ENCODE measurements around the gene LYPD4.

The LYPD4 gene

DNA sequence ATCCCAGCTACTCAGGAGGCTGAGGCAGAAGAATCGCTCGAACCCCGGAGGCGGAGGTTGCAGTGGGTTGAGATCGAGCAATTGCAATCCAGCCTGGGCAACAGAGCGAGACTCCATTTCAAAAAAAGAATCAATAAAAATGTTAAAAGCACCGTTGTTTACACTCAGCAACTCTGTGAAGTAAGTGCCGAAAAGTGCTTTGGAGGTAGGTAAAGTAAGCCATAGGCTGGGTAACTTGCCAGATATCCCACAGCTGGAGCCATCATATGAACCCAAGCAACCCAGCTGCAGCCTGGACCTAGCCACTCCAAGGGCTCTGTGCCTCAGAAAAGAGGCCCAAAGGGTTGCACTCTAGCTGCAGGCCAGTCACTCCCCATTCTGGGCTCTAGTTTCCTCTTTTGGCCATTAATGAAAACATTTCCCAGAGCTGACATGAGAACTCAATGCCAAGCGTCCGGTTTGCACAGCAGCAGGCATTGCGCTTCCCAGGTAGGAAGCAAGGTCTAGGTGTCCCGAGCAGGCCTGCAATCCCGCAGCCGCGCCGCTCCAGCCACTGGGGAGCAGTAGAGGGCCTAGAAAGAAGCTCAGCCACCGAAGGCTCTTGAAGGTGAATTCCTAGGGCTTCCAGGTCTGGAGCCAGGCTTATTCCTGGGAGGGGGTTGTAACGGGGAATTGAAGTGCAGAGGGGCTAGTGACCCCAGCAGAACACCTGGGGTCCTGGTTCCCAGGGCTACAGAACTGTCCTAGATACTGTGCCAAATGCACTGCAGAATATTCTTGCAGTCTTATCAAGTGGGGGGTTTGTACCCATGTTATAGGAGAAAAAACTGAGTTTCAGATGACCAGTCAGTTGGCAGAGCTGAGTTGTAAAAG, 28.5 kb upstream of the LYPD4 start:
- DNase-seq (ENCODE audit: low read depth in 2 of 2) = no peak

DNA sequence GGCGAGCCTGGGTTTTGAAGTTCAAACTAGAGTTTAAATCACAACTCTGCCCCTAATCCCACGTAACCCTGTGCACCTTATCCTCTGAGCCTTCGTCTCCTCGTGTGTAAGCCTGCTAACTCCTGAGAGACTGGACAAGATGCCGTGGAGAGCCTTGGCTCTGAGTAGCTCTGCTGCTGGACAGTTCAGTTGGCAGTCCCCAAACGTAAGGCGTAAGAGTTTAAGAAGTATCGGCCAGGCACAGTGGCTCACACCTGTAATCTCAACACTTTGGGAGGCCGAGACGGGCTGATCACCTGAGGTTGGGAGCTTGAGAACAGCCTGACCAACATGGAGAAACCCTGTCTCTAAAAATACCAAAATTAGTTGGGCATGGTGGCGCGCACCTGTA, 27.9 kb upstream of the LYPD4 start:
- no peak for DNase-seq (ENCODE audit: low read depth in 2 of 2)

DNA sequence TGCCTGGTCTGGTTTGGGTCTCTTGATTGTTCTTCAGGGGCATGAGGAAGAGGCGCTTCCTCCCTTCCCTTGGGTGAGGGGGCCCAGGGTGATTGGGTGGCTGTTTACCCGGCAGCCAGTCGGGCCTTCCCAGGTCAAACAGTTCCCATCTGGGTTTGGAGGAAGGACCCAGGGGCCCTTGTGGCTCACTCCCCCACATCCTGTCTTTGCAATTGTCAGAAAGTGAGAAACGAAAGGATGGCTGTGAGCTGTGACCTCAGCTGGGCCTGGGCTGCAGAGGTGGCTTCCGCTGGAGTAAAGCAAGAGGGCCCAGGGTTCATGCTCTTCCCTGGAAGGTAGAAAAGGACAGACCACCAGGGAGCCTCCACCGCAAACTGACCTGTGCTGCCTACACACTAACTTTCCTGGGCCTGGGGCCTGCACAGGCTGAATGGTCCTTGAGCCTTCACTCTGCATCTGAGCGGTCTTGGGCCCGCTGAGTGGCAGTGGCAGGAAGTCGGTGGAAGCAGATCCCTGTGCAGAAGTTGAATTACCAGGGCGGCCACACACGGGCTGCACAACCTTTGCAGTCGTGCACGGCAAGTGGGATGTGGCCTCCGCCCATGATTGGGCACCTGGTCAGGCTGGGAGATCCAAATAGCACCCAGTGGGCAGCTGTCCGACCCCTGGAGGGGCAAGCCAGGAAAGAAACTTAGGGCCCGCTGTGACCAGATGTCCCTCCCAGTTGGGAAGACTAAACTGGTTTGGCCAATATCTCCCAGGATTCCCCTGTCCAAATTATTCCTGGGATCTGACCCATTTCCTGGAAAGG, 27.3 kb upstream of the LYPD4 start:
- peak in 1 of 2 experiments; percentile 63 for DNase-seq (ENCODE audit: low read depth in 2 of 2)

DNA sequence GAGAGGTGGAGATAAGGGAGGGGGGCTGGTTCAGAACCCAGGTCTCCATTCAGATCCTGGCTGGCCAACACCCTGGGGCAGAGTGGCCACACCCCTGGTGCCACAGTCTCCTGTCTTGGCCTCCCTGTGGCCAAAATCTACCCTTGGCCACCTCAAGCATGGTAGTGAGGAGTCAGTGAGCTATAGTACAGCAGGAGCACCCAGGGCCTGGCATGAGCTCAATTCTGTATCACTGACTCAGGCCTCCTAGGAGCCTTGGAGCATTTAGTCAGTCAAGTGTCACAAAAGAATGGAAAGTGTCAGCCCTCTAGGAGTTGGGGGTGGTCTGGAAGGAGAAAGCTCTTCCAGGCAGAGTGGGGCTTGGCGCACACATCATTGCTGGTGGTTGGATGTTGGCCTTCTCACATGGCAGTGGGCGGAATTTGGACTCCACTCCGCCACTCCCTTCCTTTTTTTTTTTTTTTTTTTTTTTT, 26.0 kb upstream of the LYPD4 start:
- DNase-seq (ENCODE audit: low read depth in 2 of 2) = no peak

DNA sequence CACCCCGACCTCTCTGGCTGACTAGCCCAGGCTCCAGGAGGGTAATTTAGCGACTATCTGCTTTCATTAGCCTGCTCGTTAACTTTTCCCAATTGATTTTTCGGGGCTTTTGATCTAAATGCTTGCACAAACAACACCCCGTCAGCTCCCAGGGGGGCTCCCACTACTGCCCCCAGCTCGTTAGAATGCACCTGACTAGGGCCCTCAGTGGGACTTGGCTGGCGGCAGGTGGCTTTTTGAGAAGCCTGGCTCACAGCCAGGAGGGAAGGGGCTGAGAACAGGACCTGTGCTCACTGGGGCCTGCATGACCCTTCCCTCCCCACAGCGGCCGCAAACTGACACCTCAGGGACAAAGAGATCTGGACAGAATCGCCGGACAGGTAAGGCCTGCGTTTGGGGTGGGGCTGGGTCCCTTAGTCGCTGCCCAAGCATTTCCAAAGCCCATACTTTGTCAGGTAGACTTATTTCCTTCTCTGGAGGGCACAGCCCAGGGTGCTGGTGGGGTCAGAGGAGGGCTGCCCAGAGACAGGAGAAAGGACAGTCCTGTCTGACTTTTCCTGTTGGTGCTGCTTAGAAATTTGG, 25.0 kb upstream of the LYPD4 start:
- DNase-seq (ENCODE audit: low read depth in 2 of 2) = no peak

DNA sequence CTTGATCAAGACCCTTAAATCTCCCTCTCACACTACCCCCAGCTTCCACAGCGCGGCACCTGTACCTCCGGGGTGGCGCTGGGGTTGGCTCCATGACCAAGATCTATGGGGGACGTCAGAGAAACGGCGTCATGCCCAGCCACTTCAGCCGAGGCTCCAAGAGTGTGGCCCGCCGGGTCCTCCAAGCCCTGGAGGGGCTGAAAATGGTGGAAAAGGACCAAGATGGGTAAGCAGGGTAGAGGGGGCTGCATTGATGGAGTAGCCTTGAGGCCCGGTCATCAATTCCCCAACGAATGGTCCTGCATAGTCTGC, 24.5 kb upstream of the LYPD4 start:
- DNase-seq (ENCODE audit: low read depth in 2 of 2) = no peak

DNA sequence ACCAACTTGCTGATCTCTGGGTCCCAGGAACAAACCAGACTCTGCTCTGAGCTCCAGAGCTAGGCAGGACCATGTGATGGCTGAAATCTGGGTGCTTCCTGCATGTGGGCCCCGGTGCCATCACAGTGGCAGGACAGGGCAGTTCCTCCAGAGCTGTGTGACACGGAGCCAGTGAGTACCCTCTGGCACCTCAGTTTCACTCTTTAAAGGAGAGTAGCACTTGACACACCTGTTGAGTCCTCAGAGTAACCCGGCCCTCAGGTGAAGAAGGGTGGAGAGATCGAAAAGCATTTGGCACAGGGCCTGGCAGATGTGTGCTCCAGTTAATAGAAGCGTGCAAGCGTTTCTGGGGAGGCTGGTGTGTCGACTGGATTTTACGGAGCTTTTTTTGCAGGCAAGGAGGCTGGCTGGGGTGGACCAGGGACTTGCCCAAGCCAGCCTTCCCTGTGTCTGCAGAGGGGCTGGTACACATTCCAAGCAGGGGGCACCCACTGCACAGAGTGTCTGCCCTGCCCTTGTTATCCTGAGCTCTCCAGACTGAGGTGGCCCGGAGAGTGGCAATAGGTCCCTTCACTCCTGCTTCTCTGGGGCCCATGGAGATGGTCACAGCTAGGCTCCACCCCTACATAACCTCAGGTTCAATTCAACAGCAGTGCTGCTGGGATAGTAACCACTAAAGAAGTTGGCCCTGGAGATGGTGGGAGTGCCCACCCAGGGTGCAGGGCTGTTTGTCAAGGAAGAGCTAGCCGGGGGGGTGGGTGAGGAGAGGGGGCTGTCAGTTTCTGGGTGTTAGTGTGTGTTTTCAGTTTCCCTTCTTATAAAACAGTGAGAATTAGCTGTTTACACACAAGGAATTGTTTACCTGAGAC, 23.9 kb upstream of the LYPD4 start:
- DNase-seq (ENCODE audit: low read depth in 2 of 2) = no peak

DNA sequence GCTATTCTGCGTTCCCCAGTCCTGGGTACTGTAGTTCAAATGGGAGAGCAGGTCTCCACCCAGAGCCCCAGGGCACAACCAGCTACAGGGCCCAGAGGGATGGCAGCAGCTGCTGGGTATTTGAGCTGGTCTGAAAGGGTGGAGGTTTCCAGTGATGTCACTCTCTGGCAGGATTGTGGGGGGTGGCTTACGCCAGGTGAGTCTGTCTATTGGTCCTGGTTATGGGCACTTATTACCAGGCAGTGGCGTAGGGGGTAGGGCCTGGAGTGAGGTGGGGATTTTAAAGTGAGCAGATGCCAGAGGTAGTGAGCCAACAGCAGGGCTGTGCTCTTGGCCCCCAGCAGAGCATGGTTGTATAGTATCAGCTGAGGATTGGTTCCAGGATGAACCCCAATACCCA, 21.8 kb upstream of the LYPD4 start:
- no peak for DNase-seq (ENCODE audit: low read depth in 2 of 2)

DNA sequence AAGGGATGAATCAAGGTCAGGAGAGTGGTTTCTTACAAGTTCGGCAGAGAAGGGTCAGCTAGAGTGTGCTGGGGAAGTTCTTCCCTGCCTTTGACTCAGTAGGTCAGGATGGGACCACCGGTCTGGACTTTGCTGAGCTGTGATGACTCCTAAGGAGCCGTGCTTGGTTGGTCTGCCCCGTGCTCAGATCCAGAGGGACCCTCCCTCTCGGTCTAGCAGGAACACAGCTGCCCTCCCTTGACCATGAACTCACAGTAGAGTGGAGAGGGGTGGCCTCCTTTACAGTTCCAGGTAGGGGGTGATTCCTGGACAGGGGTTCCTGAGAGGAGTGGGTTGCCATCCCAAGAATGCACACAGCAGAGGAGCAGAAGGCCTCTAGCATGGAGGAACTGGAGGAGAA, 19.9 kb upstream of the LYPD4 start:
- no peak for DNase-seq (ENCODE audit: low read depth in 2 of 2)

DNA sequence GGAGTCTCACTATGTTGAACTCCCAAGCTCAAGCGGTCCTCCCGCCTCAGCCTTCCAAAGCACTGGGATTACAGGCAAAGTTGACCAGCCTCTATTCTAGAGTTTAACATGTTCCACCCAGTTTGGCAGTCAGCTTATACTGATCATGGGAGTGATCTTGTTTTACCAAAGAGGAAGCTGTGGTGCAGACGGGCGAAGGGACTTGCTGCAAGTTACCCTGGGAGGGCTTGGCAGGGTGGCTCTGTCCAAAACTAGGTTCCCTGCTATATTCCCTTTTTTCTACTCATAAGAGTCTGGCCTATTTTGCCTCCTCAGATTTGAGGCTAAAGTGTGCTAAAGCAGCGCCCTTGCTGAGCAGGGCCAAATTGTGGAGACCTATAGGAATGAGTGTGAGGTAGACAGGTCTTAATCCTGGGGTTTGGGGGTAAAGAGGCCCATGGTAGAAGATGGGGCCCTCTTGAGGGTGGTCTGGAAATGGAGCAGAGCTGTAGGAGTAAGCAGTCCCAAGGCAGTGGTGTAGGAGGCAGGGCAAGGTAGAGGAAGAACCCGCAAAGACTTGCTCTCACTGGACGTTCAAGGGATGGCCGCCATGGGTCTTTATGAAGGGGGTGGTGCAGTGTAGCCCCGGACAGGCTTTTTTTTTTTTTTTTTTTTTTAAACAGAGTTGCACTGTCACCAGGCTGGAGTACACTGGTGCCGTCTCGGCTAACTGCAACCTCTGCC, 18.9 kb upstream of the LYPD4 start:
- no peak for DNase-seq (ENCODE audit: low read depth in 2 of 2)

DNA sequence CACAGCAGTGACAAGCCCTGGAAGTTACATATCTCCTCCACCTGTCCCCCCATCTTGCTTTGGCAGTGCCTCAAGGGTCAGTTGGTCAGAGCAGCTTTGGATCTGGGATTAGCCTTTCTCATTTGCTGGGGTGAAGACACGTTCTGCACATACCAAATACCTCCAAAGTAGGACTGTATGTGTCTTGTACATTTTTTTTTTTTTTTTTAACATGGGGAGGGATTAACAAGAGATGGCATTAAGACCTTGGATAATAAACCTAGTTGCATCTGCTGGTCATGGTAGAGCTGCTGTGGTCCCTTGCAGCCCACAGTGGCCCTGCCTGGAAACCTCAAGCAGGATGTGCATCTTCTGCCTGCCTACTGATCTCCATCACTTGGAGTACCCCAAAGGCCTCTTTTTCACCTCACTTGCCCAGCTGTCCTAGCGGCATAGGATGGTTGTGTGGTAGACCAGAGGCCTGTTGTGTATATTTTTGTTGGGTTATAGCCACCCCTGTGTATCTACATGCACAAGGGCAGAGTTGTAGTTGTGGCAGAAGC, 18.0 kb upstream of the LYPD4 start:
- DNase-seq (ENCODE audit: low read depth in 2 of 2) = no peak

DNA sequence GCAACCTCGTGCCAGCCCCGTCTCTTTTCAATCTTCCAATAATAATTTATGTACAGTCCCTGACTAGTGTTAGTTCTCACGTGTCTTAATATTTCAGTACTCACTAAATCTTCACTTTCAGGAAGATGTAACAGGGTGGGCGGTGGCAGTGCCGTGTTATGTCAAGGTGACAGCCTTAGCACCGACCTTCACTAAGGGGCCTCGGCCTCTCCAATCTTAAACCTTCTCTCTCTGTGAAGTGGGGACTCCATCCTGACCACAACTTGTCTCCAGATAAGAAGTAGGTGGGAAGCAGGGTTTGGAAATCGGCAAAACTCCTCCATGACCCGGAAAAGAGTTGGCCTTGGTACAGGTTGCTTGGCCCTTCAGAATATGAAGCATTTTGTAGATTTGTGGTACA, 17.4 kb upstream of the LYPD4 start:
- DNase-seq (ENCODE audit: low read depth in 2 of 2) = no peak

DNA sequence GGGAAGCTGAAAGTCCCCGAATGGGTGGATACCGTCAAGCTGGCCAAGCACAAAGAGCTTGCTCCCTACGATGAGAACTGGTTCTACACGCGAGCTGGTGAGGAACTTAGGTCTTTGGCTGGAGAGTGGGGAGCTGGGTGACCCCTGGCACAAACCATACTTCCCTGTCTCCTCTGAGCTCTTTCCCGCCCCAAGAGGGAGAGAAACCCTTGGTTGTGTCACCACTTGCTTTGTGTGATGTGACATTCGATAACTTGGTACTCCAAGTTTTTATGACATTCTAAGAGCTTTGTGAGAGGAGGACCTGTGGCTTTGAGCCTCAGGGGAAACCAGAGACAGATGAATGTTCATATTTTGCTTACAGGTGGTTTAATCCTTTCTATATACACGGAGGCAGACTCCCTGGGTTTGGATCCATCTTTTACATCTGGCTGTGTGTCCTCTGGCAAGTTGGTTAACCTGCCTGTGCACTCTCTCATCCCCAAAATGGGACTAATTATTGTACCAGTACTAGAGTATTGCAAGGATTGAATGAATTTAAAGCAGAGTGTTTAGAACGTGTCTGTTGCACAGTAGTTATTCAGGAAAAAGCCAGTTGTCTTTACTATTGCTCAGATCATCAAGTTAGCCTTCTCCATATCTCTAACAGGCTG, 16.8 kb upstream of the LYPD4 start:
- no peak for DNase-seq (ENCODE audit: low read depth in 2 of 2)

DNA sequence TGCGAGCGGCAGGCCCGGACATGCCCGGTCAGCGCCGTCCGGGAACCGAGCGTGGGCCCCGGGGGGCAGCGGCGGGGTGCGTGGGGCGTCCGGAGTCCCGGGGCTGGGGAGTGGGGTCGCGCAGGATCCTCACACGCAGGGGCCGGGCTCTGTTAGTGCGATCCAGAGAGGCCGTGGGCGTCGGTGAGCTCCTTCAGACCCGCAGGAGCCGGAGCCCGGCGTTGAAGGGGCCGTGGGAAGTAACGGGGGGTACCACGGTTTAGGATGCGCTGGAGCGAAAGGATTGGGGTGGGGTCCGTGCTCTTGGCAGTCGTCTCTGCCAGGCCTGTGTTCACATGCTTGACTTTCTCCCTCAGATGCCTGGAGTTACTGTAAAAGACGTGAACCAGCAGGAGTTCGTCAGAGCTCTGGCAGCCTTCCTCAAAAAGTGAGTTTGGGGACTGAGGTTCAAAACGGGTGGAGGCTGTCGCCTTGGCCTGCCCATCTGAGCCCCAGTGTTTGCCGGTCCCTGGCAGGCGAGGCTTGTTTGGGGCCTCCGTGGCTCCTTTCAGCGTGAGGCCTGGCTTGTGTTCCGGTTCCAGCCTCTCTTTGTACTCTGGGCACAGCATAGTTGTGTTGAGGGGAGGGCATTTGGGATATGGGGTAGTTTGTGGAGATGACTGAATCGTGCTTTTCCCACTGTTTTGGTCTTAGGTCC, 16.1 kb upstream of the LYPD4 start:
- DNase-seq (ENCODE audit: low read depth in 2 of 2) = no peak

DNA sequence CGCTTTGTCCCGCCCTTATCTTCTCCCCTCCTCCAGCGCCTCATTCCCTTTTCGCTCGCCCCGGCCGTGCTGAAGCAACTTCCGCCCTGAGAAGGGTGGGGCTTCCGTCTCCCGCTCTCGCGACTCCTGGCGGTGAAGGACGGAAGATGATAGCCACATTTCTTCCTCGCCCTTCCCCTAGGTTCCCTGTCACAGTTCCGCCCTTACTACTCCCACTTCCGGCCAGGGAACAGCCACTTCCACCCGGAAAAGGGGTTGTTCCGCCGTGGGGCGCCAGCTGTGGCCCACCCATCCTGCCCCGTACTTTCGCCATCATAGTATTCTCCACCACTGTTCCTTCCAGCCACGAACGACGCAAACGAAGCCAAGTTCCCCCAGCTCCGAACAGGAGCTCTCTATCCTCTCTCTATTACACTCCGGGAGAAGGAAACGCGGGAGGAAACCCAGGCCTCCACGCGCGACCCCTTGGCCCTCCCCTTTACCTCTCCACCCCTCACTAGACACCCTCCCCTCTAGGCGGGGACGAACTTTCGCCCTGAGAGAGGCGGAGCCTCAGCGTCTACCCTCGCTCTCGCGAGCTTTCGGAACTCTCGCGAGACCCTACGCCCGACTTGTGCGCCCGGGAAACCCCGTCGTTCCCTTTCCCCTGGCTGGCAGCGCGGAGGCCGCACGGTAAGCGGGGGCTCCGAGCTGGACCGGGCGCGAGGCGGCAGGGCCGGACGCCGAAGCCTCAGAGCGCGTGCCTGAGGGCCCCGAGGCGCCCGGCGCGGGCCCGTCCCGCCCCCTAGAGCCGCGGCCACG, 15.3 kb upstream of the LYPD4 start, which contains the start of gene RPS19:
RPS19 (plus strand) TSS at position 638 of the 801 bp plus-strand sequence. CDS start 520 bp downstream, outside the sequence.
- DNase-seq (ENCODE audit: low read depth in 2 of 2) = peak; percentile 96 to 97

DNA sequence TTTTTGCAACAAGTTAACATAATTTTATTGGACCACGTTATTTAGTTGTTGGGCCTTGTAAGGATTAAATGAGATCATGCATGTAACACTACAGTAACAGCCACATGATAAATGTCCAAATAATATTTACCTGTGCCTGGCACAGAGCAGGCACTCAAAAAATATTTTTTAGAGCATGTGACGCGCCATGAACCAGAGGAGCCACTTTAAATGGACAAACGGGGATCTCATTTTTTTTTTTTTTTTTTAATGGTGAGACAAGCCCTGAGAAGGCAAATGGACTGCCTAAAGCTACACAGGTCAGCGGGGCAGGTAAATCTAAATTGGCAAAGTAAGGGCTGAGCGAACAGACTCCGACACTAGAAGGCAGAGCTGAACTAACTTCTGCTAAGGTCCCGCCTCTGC, 14.7 kb upstream of the LYPD4 start:
- no peak for DNase-seq (ENCODE audit: low read depth in 2 of 2)

DNA sequence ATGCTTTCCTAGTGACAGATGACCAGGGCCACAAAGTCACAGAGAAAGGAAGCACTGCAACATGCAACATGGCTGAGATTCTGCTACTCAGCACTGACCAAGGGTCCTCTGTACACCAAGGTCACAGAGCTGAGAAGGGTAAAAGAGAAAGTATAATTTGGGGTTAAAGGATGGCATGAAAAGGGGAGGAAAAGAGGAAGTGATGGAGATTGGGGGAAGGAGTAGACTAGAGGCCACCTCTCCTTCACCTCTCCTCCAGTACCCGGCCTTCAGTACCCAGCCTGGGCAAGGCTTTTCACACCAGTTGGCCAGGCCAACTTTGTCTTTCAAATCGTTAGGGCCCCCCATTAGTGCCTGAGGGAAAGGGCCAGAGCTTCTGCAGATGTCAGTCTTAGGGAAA, 9.3 kb upstream of the LYPD4 start:
- no peak for DNase-seq (ENCODE audit: low read depth in 2 of 2)

DNA sequence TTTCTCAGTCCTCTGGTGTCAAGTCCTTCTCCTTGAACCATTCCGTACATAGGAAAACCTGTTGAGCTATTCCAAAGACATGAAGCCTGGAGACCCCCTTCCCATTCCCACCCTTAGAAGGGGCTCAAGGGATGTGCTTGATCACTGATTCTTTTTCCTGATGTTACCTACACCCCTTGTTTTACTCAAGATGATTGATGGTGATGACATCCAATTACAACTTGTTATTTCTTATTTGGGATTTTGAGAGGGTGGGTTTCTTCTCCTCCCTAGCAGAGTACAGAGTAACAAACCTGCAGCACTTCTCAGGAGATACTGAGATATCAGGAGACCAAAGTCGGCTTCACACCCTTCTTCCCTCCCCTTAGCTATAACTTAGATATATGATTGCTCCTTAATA, 8.9 kb upstream of the LYPD4 start:
- no peak for DNase-seq (ENCODE audit: low read depth in 2 of 2)

DNA sequence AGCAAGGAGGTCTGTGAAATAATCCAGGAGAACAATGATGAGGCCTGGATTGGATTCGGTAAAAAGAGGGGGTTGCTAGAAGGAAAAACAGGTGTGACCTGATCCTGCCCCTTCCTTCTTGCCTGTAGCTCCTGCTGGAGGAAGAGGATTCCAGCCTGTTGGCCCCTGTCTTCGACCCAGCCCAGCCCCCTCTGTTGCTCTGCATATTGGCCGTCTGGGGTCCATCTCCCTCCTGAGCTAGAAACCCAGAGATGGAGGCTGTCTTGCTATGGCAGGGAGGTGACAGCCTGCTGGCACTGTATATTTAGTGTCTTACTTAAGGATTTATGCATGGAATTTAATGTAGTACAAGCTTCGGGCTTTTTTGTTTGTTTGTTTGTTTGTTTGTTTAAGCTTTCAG, 7.0 kb upstream of the LYPD4 start:
- DNase-seq (ENCODE audit: low read depth in 2 of 2) = no peak
